ACHN (cell line): ENCODE measurements around the gene TTLL13.

Source experiments
- DNase-seq: peaks from one replicate; pipeline ENCODE4 v3.0.0-alpha.2; 2015
- in situ Hi-C: cut with HindIII; loops from 2 replicates; pipeline ENCODE4 v1.10.0; 2017; ENCODE audit warnings: low sequenced_read_pairs, low pct_ligation_motif_present, low pct_unique_long_range_greater_than_20kb

TTLL13 gene, protein sequence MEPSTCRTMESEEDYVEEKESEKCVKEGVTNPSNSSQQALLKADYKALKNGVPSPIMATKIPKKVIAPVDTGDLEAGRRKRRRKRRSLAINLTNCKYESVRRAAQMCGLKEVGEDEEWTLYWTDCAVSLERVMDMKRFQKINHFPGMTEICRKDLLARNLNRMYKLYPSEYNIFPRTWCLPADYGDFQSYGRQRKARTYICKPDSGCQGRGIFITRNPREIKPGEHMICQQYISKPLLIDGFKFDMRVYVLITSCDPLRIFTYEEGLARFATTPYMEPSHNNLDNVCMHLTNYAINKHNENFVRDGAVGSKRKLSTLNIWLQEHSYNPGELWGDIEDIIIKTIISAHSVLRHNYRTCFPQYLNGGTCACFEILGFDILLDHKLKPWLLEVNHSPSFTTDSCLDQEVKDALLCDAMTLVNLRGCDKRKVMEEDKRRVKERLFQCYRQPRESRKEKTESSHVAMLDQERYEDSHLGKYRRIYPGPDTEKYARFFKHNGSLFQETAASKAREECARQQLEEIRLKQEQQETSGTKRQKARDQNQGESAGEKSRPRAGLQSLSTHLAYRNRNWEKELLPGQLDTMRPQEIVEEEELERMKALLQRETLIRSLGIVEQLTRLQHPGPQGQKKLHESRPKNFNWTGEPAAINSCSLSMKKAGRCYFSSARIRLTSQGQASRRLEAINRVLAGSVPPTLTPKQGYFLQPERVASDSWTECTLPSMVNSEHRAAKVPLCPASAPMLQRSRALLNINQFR

DNA sequence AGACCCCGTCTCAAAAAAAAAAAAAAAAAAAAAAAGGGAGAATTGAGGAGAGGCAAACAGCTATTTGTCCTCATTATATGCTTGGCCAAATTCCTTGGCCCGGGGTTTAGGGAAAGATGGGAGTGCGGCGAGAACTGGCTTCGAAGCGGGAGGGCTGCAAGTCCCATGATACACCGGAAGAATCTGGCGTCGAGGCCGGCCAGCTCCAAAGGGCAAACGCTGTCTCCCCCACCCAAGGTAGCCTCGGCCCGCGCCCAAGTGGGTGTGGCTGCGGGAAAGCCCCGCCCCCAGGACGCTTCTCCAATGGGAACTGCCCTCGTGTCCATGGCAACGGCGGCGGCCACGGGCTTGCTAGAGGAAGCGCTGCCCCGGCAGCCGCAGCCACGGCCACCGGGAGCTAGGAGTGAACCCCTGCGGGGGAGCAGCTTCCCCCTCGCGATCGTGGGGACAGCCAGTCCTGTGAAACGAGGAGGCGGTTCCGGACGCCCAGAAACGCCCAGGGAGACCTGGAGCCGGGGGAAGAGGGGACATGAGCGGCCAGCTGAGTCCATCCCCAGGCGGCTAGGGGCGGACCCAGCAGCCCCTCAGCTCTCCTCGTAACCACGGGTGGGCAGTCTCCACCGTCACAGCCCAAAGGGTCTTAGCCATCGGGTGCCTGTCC, at the start of gene TTLL13:
Gene TTLL13, plus strand, starts transcription at position 354 of the 661 bp plus-strand sequence. CDS start 1,075 bp downstream, outside the sequence.
- in situ Hi-C loops = no loop called here
- DNase-seq = peak; percentile 82

DNA sequence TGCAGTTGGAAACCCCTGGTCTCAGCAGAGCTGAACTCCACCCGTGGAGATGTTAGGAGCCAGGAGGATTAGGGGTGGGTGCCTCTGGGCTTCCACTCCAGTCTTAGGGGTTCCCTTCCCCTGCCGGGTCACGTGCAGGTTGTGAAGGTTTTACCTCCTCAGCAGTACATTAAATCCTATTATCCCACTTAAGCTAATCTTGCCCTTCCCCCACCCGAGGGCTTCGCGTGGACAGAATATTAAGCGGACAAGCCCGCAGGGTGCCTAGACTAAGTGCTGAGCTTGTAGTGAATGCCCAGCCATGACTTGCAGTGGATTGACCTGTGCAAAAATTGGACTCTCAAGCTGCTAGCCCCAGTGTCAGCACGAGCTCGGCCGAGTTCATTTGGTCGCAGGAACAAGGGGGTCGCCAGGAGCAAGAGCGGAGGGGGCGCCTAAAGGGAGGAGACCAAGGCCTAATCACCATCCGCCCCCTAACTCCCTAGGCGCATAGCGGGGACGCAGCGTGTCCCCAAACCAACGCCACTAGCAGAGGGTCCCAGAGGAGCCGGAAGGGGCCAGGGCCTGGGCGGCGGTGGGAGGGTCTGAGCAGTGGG, 48.7 kb upstream of the TTLL13 start:
- DNase-seq = no peak
- in situ Hi-C loops = no loop called here

DNA sequence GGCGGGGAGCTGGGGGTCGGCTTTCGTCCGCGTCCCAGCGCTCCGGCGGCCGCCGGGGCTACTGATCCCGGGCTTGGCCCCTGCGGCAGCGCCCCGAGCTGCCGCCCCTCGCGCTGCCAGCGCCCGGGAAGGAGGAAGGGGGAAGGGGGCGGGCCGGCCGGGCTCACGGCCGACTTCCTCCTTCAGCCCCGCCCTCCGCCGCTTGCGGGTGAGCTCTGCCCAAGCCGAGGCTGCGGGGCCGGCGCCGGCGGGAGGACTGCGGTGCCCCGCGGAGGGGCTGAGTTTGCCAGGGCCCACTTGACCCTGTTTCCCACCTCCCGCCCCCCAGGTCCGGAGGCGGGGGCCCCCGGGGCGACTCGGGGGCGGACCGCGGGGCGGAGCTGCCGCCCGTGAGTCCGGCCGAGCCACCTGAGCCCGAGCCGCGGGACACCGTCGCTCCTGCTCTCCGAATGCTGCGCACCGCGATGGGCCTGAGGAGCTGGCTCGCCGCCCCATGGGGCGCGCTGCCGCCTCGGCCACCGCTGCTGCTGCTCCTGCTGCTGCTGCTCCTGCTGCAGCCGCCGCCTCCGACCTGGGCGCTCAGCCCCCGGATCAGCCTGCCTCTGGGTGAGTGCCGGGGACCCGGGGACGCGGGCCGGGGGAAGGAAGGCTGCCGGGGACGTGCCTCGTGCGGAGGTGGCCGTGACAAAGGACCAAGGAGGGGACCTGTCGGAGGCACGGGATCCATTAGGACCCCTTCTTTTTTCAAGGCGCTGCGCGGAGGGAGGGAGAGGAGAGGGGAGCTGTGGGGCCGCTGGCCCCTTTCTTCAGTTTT, 48.0 kb upstream of the TTLL13 start, which contains the start of gene SEMA4B:
Gene SEMA4B, plus strand, starts transcription at position 201 of the 814 bp plus-strand sequence. Its CDS starts 249 bp downstream, at position 450.
- in situ Hi-C loops = no loop called here
- DNase-seq = peak; percentile 62

DNA sequence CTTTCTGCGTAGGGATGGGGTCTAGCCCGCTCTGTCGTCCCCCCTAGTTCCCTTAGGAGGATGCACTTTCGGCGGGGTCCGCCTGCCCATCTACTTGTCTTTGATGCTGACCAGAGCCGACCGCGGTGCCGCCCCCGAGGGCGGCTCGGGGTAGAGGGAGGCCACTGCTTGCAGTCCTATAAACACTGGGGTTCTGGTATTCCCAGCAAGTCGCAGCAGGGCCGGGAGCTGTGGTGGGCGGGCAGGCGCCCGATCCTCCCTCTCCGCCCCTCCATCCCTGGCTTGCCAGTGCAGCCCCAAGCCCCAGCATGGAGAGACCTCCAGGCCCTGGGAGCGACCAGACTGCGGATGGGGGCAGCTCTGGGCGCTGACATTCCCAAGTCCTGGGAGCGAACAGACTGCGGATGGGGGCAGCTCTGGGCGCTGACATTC, 47.4 kb upstream of the TTLL13 start:
- DNase-seq = no peak
- in situ Hi-C loops = no loop called here

DNA sequence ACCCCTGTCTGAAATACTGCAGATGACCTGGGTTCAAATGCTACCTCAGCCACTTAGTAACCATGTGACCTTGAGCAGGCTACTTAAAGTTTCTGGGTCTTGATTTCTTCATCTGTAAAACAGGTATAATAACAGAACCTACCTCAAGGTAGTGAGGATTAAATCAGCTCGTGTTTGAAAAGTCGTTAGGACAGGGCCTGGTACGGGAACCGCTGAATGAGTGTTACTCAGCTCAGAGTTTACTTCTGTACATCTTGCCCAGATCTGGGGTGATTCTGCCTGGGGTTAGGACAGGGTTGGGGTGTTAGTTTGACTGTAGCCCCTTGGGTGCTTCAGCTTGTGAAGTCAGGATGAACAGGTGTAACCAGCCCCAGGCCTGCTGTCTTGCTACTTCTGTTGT, 46.4 kb upstream of the TTLL13 start:
- no peak for DNase-seq
- in situ Hi-C loops = no loop called here

DNA sequence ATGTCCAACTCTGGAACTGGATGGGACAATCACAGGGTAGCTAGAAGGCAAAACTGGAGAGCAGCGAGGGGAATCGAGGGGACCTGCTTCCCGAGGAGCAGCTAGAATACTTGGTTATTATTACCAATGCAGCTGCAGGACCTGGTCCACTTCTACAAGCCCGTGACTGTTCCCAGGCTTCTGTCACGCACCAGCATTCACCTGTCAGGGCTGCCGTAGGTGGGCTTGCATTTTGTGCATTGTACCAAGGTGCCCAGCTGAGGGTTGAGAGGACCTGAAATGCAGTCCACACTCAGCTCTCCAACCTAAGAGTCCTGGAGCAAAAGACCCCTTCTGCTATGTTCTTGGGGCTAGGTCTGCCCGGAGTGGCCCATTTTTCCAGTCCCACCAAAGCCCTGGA, 45.9 kb upstream of the TTLL13 start:
- in situ Hi-C loops = no loop called here
- DNase-seq = no peak

DNA sequence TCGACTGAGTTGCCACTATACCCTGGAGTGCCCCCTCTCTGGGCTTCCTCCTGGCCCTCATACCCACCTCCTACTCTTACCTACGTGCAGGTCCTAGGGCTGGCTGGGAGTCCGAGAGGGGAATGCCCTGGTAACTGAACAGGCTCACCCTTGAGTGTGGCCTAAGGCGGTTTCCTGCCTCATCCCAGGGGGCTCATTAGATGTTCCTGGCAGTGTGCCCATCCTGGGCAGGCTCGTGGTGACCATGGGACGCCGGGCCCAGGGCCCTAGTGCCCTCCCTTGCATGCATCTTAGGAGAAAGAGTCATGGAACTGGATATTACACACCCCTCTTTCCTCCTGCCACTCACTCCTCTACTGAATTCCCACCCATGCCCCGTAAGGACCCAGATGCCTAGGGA, 45.4 kb upstream of the TTLL13 start:
- in situ Hi-C loops = no loop called here
- no peak for DNase-seq

DNA sequence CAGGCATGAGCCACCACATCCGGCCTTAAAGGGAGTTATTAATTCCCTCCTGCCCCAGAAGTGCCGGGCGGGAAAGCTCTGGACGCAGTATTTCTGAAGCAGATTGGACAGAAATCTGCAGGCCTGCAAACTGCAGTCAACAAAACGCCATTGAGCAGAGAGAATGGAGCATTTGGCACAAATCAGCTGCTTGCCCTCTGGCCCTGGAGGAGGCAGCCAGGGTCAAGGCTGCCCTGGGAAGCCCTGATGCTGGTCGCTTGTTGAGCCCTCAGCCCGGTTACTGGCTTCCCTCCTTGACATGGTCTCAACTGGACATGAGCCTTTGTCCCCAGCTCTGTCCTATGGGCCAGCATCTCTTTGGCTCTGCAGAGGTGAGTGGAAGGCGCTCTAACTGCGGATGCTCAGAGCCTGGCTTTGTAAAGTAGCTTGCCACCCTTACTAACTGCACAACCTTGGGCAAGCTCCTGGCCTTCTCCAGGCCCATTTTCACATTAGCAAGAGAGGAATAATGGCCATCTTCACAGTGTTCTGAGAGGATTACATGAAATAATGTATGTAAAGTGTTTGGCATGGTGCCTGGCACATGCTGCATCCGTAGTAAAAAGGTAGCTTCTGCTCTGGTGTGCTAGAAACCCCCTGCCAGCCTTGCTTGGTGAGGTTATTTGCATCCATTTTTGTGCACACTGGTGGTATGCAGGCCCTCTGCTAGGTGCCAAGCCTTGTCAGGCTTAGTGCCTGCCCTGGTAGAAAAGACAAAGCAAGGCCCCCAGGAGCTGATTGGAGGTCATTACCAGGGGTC, 44.1 kb upstream of the TTLL13 start:
- DNase-seq = no peak
- in situ Hi-C loops = no loop called here

DNA sequence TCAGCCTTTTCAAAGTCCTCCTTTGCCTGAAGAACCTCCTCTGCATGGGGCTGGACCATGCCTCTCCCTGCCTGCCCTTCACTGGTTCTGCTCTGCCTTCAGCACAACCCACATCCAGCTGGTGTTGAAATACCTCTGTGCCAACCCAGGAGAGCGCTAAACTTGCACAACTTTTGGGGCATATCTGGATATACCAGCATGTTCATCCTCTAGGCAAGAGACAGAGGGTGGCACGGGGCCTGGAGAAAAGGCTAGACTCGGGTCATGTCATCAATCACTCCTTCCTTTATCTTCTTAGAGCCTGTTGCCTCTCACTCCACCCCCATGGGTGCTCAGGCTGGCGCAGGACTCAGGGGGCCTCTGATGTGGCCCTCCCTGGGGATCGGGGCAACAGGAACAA, 43.5 kb upstream of the TTLL13 start:
- in situ Hi-C loops = no loop called here
- no peak for DNase-seq

DNA sequence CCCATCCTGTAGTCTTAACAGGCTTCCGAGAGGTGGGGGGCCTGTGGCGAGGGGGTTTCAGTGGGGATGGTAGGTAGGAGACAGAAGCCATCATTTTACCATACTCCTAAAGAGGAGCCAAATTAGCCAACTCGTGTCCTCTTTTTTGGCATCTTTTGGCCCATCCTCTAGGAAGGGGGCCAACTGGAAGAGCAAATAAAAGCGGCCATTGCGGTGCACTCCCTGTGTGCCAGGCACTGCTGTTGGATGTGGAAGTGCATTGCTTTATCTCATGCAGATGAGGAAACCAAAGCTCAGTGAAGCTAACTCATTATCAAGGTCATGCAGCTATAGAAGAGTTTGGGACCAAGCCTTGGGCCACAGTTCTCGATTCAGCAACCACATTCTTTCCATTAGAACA, 42.1 kb upstream of the TTLL13 start:
- DNase-seq = no peak
- in situ Hi-C loops = no loop called here

DNA sequence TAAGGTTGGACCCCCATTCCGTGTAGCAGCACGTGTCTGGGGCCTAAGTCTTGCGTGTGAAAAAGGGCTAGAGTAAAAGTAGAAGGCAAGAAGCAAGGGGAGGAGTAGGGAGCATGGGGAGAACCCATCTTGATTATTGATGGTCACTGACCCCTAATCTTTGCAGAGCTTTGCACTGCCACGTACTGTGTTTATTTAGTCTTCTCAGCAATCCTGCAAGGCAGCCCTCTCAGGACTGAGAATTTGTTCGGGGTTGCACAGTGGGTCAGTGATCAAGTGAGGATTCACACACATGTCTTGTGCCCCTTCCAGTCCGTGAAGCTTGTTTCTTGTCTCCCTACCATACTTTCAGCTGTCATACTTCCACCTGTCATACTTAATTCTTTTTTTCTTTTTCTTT, 41.0 kb upstream of the TTLL13 start:
- in situ Hi-C loops = no loop called here
- DNase-seq = no peak

DNA sequence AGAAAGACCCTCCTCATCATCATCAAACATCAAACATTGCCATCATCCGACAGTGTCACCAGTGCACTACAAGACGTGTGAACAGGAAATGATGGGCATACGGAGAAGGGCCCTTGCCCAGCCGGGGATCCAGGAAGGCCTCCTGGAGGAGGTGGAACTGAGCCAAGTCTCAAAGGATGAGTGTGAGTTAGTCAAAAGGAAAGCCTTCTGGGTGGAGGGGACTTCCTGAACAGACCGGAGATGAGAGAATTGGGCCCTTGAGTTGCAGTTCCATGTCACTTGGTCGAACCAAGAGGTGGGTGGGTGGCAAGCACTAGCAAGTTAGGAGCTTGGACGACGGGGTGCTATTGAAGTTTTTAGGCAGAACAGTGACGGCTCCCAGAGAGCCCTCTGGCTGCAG, 39.8 kb upstream of the TTLL13 start:
- in situ Hi-C loops = no loop called here
- no peak for DNase-seq

DNA sequence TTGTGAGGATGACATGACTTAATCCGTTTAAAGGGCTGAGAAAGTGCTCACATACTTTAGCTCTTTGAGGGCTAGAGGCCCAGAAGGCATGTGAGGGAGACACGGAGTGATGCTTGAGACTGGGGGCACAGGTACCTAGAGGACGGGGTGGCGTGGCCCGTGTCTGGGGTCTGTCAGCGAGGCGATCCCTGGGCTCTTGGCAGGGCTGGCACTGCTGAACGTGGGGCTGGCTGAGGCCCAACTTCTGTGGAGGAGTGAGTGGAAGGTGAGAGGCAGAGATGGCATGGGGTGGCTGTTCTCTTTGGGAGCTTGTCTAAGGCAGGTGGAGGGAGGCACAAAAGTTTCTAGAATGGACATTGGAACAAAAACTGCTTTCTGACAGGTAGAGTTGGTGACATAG, 38.8 kb upstream of the TTLL13 start:
- in situ Hi-C loops = no loop called here
- no peak for DNase-seq

DNA sequence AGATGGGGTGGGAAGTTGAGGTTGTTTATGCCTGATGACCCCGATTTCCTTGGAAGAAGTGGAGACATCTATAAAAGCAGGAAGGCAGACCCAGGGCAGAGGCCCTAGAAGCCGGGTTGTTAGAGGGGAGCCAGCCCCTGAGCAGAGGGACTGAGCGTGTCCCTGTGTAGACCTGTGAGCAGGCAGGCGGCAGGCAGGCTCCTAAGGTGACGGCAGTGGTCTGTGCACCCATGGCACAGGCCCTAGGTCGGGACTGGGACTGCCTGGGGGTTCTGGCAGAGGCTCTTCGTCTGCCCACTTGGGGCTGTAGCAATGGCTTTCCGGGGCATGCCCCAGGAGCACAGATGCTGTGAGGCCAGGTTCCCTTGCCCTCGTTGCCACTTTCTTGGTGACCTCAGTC, 38.3 kb upstream of the TTLL13 start:
- DNase-seq = no peak
- in situ Hi-C loops = no loop called here

DNA sequence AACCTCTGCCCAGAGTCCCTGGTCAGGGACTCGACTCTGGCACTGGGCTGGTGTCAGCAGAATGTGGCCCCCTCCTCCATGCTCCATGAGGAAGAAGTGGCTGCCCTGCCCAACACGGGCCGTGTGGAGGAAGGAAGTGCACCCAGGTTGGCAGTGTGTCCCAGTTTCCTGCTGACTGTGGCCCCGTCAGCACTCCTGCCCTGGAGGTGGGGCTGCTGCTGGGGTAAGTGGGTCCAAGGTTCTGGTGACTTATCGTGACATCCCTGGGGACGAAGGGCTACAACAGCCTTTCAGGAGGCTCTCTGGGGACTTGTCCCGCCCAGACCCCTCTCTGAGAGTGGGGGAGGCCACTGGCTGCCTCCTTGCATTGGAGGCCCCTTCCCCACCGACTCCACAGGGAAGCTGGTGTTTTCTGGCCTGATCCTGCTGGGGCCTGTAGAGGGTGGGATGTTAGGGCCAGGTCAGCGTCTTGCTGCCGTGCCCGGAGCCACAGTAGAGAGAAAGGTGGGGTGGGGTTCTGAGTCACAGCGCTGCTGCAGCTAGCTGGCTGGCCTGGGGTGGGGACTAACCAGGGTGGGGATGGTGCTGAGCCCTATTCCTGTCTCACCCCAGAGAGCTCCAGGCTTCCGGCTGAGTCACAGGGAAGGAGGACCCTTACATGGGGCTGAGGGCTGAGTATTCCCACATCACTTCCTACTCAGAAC, 37.8 kb upstream of the TTLL13 start:
- in situ Hi-C loops = no loop called here
- DNase-seq = no peak

DNA sequence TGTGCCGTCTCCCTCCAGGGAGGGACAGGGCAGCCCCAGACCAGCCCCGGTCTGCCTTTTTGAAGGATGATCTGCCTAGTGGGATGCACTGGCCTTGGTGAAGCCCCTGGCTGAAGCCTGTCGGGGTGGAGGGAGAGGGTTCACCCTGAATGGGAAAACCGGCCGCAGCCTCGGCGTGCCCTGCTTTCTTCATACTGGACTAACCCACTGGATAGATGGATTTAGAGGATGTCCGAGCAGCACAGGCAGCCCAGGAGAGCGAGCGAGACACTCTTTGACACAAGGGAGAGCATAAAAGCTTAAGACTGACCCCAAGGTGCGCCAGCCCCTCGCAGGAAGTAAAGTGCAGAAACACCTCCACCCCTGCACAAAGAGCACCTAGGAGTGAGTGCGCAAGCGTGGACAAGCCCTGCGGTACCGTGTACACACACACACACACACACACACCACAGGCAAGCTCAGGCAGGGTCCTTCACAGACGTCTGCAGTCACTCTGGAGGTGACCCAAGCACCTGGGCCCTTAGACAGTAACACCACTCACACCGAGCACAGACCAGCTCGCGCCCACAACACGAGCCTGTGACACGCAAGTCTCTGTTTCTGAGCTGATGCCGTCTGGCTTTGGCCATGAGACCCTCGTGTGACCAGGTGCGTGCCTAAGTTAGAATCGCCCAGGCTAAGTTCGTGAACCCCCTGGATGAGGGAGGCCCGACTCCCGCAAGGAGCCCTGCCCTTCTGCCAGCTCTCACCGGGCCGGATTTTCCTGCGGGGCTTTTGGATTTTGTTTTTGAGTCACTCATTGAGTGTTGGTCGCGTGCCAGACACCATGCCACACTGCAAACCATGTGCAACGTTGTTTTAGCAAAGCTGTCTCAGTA, 36.9 kb upstream of the TTLL13 start:
- in situ Hi-C loops = no loop called here
- no peak for DNase-seq
